HEK293 (cell line): Measurements from ENCODE around the gene TRMU.

ENCODE experiments used
- CTCF ChIA-PET: fragments of 350-600 bp; formaldehyde crosslinking; extraction: SDS; loops from one replicate; lab custom pipeline; 2021; ENCODE audit warnings: antibody characterized with exemption; lab: Yijun Ruan, JAX
- POLR2A ChIA-PET: fragments of 300-600 bp; formaldehyde crosslinking; extraction: SDS; loops from one replicate; lab custom pipeline; 2020; ENCODE audit warnings: antibody characterized with exemption, inconsistent platforms; lab: Yijun Ruan, JAX
- H3K27ac ChIP-seq: fragments of 200-500 bp; sonication (Bioruptor generic); 2 replicates; pipeline ENCODE4 v1.5.1; 2014; ENCODE audit warnings: low read depth, low read length, control low read depth, inconsistent platforms; ENCODE audit errors: extremely low read depth
- H3K36me3 ChIP-seq, 2 experiments: fragments of 200-500 bp in 1 of 2; sonication (Bioruptor generic) in 1 of 2; 1 replicate in 1 of 2; 2 replicates in 1 of 2; pipeline ENCODE4 v1.5.1; 2014 to 2017; ENCODE audit warnings: inconsistent platforms in 2 of 2, low read length in 2 of 2; ENCODE audit not compliant: control insufficient read depth in 2 of 2, insufficient read depth in 1 of 2
- H3K4me1 ChIP-seq: fragments of 200-500 bp; sonication (Bioruptor generic); 2 replicates; pipeline ENCODE4 v1.5.1; 2014; ENCODE audit warnings: mild to moderate bottlenecking, low read length, inconsistent platforms; ENCODE audit not compliant: control insufficient read depth, insufficient read depth
- H3K4me3 ChIP-seq: 2 replicates; pipeline ENCODE4 v1.5.1; 2011; ENCODE audit warnings: low read depth, mild to moderate bottlenecking, control low read depth, low read length, moderate library complexity
- H3K9me3 ChIP-seq: fragments of 200-500 bp; sonication (Bioruptor generic); 2 replicates; pipeline ENCODE4 v1.5.1; 2014; ENCODE audit warnings: low read depth, low read length, inconsistent platforms; ENCODE audit not compliant: control insufficient read depth, insufficient read depth
- IKZF3 ChIP-seq: fragments of 450-650 bp; IDR thresholded peaks from 2 replicates; pipeline ENCODE4 v1.5.0; 2018; ENCODE audit warnings: missing biosample characterization, mild to moderate bottlenecking, missing genetic modification characterization, moderate library complexity
- WT1 ChIP-seq: fragments of 450-650 bp; formaldehyde crosslinking; IDR thresholded peaks from 2 replicates; pipeline ENCODE4 v1.5.1; 2016; ENCODE audit warnings: missing biosample characterization, missing genetic modification characterization
- ZBTB21 ChIP-seq: fragments of 450-650 bp; formaldehyde crosslinking; IDR thresholded peaks from 2 replicates; pipeline ENCODE4 v1.5.1; 2017; ENCODE audit warnings: missing biosample characterization, missing genetic modification characterization
- ZFP69B ChIP-seq: fragments of 450-650 bp; formaldehyde crosslinking; IDR thresholded peaks from 2 replicates; pipeline ENCODE4 v1.5.1; 2016; ENCODE audit warnings: missing biosample characterization, missing genetic modification characterization
- ZNF132 ChIP-seq: fragments of 450-650 bp; formaldehyde crosslinking; IDR thresholded peaks from 2 replicates; pipeline ENCODE4 v1.5.1; 2017; ENCODE audit warnings: missing biosample characterization, missing genetic modification characterization, borderline replicate concordance
- ZNF19 ChIP-seq: fragments of 450-650 bp; formaldehyde crosslinking; IDR thresholded peaks from 2 replicates; pipeline ENCODE4; 2016; ENCODE audit warnings: missing biosample characterization, missing genetic modification characterization, low read depth
- ZNF2 ChIP-seq: fragments of 450-650 bp; formaldehyde crosslinking; IDR thresholded peaks from 2 replicates; pipeline ENCODE4 v1.5.1; 2016; ENCODE audit warnings: missing biosample characterization, missing genetic modification characterization
- ZNF292 ChIP-seq: fragments of 450-650 bp; formaldehyde crosslinking; IDR thresholded peaks from 2 replicates; pipeline ENCODE4 v1.5.1; 2016; ENCODE audit warnings: low read depth, missing biosample characterization, missing genetic modification characterization, borderline replicate concordance
- ZNF37A ChIP-seq: fragments of 450-650 bp; IDR thresholded peaks from 2 replicates; pipeline ENCODE4 v1.5.1; 2018; ENCODE audit warnings: missing biosample characterization, missing genetic modification characterization
- ZNF426 ChIP-seq: fragments of 450-650 bp; formaldehyde crosslinking; IDR thresholded peaks from 2 replicates; pipeline ENCODE4 v1.5.1; 2017; ENCODE audit warnings: missing biosample characterization, missing genetic modification characterization, mild to moderate bottlenecking, inconsistent platforms, moderate library complexity
- ZNF473 ChIP-seq: fragments of 450-650 bp; formaldehyde crosslinking; IDR thresholded peaks from 2 replicates; pipeline ENCODE4 v1.5.1; 2017; ENCODE audit warnings: missing biosample characterization, missing genetic modification characterization
- ZNF48 ChIP-seq: fragments of 450-650 bp; formaldehyde crosslinking; IDR thresholded peaks from 2 replicates; pipeline ENCODE4 v1.5.1; 2016; ENCODE audit warnings: missing biosample characterization, missing genetic modification characterization
- ZNF560 ChIP-seq: fragments of 450-650 bp; formaldehyde crosslinking; IDR thresholded peaks from 2 replicates; pipeline ENCODE4 v1.5.1; 2017; ENCODE audit warnings: missing biosample characterization, missing genetic modification characterization, borderline replicate concordance
- ZNF561 ChIP-seq: fragments of 450-650 bp; IDR thresholded peaks from 2 replicates; pipeline ENCODE4 v1.5.1; 2018; ENCODE audit warnings: missing biosample characterization, missing genetic modification characterization, borderline replicate concordance
- ZNF571 ChIP-seq: fragments of 450-650 bp; formaldehyde crosslinking; IDR thresholded peaks from 2 replicates; pipeline ENCODE4 v1.5.0; 2017; ENCODE audit warnings: missing biosample characterization, missing genetic modification characterization
- ZNF580 ChIP-seq: fragments of 450-650 bp; formaldehyde crosslinking; IDR thresholded peaks from 2 replicates; pipeline ENCODE4 v1.5.1; 2016; ENCODE audit warnings: missing biosample characterization, missing genetic modification characterization
- ZNF629 ChIP-seq: fragments of 450-650 bp; formaldehyde crosslinking; IDR thresholded peaks from 2 replicates; pipeline ENCODE4 v1.5.1; 2017; ENCODE audit warnings: missing biosample characterization, missing genetic modification characterization
- ZNF660 ChIP-seq: fragments of 450-650 bp; IDR thresholded peaks from 2 replicates; pipeline ENCODE4 v1.5.1; 2018; ENCODE audit warnings: missing biosample characterization, mild to moderate bottlenecking, missing genetic modification characterization
- ZNF791 ChIP-seq: fragments of 450-650 bp; formaldehyde crosslinking; IDR thresholded peaks from 2 replicates; pipeline ENCODE4 v1.5.1; 2016; ENCODE audit warnings: missing biosample characterization, missing genetic modification characterization
- ZSCAN23 ChIP-seq: fragments of 450-650 bp; formaldehyde crosslinking; IDR thresholded peaks from 2 replicates; pipeline ENCODE4 v1.5.1; 2016; ENCODE audit warnings: missing biosample characterization, missing genetic modification characterization
- TF ChIP-seq, protein P1 (sequence below): fragments of 450-650 bp; formaldehyde crosslinking; IDR thresholded peaks from 2 replicates; pipeline ENCODE4 v1.5.1; 2016; ENCODE audit warnings: missing biosample characterization, missing genetic modification characterization

Gene TRMU

GRCh38 chr22:46351131-46351735 is 15.7 kb downstream of the TRMU start:
- H3K9me3 ChIP-seq, result no peaks in the 10 kb centered on the region
- no peak overlapping the region for H3K4me3 ChIP-seq
- POLR2A ChIA-PET, result no interaction called here
- H3K27ac ChIP-seq, result no peak overlapping the region
- CTCF ChIA-PET, result interaction anchor here (1.7 kb wide), 1 partner anchor 192 kb away, joined by 3 read pairs; no protein-coding TSS in a partner anchor
- H3K36me3 ChIP-seq, result peaks cover 32 to 99% of the 10 kb centered on the region in 2 experiments
- no peak for TF ChIP-seq ZNF561 (tag by site-specific recombination)
- TF ChIP-seq, protein P1, sequence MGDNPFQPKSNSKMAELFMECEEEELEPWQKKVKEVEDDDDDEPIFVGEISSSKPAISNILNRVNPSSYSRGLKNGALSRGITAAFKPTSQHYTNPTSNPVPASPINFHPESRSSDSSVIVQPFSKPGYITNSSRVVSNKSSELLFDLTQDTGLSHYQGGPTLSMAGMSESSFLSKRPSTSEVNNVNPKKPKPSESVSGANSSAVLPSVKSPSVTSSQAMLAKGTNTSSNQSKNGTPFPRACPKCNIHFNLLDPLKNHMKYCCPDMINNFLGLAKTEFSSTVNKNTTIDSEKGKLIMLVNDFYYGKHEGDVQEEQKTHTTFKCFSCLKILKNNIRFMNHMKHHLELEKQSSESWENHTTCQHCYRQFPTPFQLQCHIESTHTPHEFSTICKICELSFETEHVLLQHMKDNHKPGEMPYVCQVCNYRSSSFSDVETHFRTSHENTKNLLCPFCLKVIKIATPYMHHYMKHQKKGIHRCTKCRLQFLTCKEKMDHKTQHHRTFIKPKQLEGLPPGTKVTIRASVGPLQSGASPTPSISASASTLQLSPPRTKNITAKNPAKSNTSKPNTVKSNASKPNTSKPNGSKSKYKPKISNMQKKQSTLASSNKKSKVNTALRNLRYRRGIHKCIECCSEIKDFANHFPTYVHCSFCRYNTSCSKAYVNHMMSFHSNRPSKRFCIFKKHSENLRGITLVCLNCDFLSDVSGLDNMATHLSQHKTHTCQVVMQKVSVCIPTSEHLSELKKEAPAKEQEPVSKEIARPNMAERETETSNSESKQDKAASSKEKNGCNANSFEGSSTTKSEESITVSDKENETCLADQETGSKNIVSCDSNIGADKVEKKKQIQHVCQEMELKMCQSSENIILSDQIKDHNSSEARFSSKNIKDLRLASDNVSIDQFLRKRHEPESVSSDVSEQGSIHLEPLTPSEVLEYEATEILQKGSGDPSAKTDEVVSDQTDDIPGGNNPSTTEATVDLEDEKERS (tag by site-specific recombination), result no peak
- TF ChIP-seq ZNF580 (tag by site-specific recombination), result no peak
- TF ChIP-seq ZFP69B (tag by site-specific recombination), result no peak
- no peak for TF ChIP-seq ZNF292 (tag by site-specific recombination)
- peaks cover 6% of the 10 kb centered on the region; the same call in 1 of the 2 replicates for H3K4me1 ChIP-seq

DNA sequence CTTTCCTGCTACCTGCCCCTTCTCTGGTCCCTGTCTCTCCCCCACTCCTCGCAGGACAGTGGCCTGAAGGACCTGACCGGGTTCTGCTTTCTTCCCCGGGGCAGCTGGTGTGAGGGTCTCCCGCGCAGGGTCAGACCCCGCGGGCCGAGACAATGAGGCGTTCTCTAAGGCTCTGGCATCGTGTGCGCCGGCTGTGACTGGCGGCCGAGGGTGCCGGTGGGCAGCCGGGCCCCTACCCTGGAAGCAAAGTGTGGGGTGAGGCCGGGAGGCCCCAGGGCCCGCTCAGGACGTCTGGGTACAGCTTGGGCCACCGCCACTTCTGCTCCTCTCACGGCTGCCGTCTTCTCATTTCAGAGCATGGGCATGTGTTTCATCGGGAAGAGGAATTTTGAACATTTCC is 16.3 kb downstream of the TRMU start:
- no peak overlapping the region for H3K4me3 ChIP-seq
- POLR2A ChIA-PET, result interaction anchor here (1.5 kb wide), 1 partner anchor 15 kb away, joined by 3 read pairs; no protein-coding TSS in a partner anchor

GRCh38 chr22:46352276-46352675 is 16.8 kb downstream of the TRMU start:
- TF ChIP-seq IKZF3 (tag by site-specific recombination) (no peak), ZNF426 (tag by site-specific recombination) (no peak), ZNF629 (tag by site-specific recombination) (no peak)
- peaks cover 23 to 100% of the 10 kb centered on the region in 2 experiments for H3K36me3 ChIP-seq
- H3K27ac ChIP-seq, result 0 out of 2 replicates have a peak overlapping the region, but pooled peaks have one; percentile 21
- H3K4me3 ChIP-seq, result no peak overlapping the region
- peaks cover 6% of the 10 kb centered on the region; the same call in 1 of the 2 replicates for H3K4me1 ChIP-seq
- POLR2A ChIA-PET, result interaction anchor here (1.5 kb wide), 1 partner anchor 15 kb away, joined by 3 read pairs; no protein-coding TSS in a partner anchor
- CTCF ChIA-PET, result interaction anchor here (0.5 to 1.5 kb wide), 3 partner anchors 16 to 421 kb away, joined by 3 to 5 read pairs (median 3); no protein-coding TSS in a partner anchor
- no peaks in the 10 kb centered on the region for H3K9me3 ChIP-seq

More for the DNA sequence above, 16.3 kb downstream of the TRMU start:
- Histone ChIP-seq H3K36me3 (peaks cover 28 to 99% of the 10 kb centered on the region in 2 experiments), H3K9me3 (no peaks in the 10 kb centered on the region), H3K4me1 (peaks cover 6% of the 10 kb centered on the region; the same call in 1 of the 2 replicates), H3K27ac (no peak overlapping the region)
- CTCF ChIA-PET, result interaction anchor here (1.5 kb wide), 1 partner anchor 16 kb away, joined by 5 read pairs; no protein-coding TSS in a partner anchor
- TF ChIP-seq ZNF571 (tag by site-specific recombination) (no peak), ZNF629 (tag by site-specific recombination) (no peak), ZNF19 (tag by site-specific recombination) (no peak), ZNF473 (tag by site-specific recombination) (no peak), ZNF2 (tag by site-specific recombination) (no peak), WT1 (tag by site-specific recombination) (no peak), ZNF48 (tag by site-specific recombination) (no peak), ZNF37A (no peak), ZNF561 (tag by site-specific recombination) (no peak), ZNF560 (tag by site-specific recombination) (no peak), ZBTB21 (tag by site-specific recombination) (no peak), ZNF132 (no peak), ZNF660 (tag by site-specific recombination) (no peak), ZSCAN23 (tag by site-specific recombination) (no peak), ZNF791 (tag by site-specific recombination) (no peak)
